ENCODE data around the gene RBP2.
A peak's percentile ranks its signal among the peaks of the same experiment; 100 is the strongest.
"Not testable (repeated sequence)": the region's sequence is repeated elsewhere in the genome, so short reads cannot be mapped to it uniquely, and the experiment has no call there.

RBP2 gene

GRCh38 chr3:139440639-139441556 is 35.4 kb downstream of the RBP2 start:
- no peak for DNase-seq

GRCh38 chr3:139439278-139439677 is 37.0 kb downstream of the RBP2 start:
- no peak for DNase-seq

GRCh38 chr3:139434764-139435307 is 41.5 kb downstream of the RBP2 start:
- DNase-seq, result no peak

GRCh38 chr3:139434228-139434627 is 42.1 kb downstream of the RBP2 start:
- DNase-seq, result no peak

- no peak for DNase-seq
These were observed 43.2 kb downstream of the RBP2 start for GRCh38 chr3:139433089-139433488.

- DNase-seq, result no peak
These were observed 45.8 kb downstream of the RBP2 start for GRCh38 chr3:139430493-139430892.

GRCh38 chr3:139427283-139428060 is 48.8 kb downstream of the RBP2 start:
- DNase-seq, result peak in 3 of 6 experiments; percentile 26 to 60 (median 35)

- no peak for DNase-seq
These were observed 50.4 kb downstream of the RBP2 start for GRCh38 chr3:139425745-139426400.

GRCh38 chr3:139423232-139423631 is 53.1 kb downstream of the RBP2 start:
- DNase-seq, result no peak

GRCh38 chr3:139421460-139421859 is 54.9 kb downstream of the RBP2 start:
- DNase-seq, result no peak

- no peak for DNase-seq
These were observed 55.3 kb downstream of the RBP2 start for GRCh38 chr3:139421040-139421439.

GRCh38 chr3:139418144-139418543 is 58.2 kb downstream of the RBP2 start:
- no peak for DNase-seq

GRCh38 chr3:139416275-139416674 is 60.0 kb downstream of the RBP2 start:
- DNase-seq, result no peak

- DNase-seq, result no peak
These were observed 61.6 kb downstream of the RBP2 start for GRCh38 chr3:139414608-139415224.

- not testable (repeated sequence) for DNase-seq
These were observed 63.4 kb downstream of the RBP2 start for GRCh38 chr3:139412891-139413290.
